ENCODE data around the gene CCDC197.

CCDC197 gene

GRCh38 chr14:94027566-94028449 is 30.7 kb downstream of the CCDC197 start:
- DNase-seq = no peak

GRCh38 chr14:94028450-94028826 is 31.3 kb downstream of the CCDC197 start:
- no peak for DNase-seq

GRCh38 chr14:94029265-94029664 is 32.2 kb downstream of the CCDC197 start:
- no peak for DNase-seq

GRCh38 chr14:94029671-94030203 is 32.6 kb downstream of the CCDC197 start:
- DNase-seq = no peak

GRCh38 chr14:94030571-94030970 is 33.5 kb downstream of the CCDC197 start:
- DNase-seq = no peak

GRCh38 chr14:94031161-94031882 is 34.2 kb downstream of the CCDC197 start:
- DNase-seq = no peak

- no peak for DNase-seq
These were observed 34.8 kb downstream of the CCDC197 start for GRCh38 chr14:94031883-94032279.

- no peak for DNase-seq
These were observed 37.8 kb downstream of the CCDC197 start for GRCh38 chr14:94034886-94035285.

- peak; percentile 82 for DNase-seq
These were observed 39.4 kb downstream of the CCDC197 start for GRCh38 chr14:94036313-94037167.

GRCh38 chr14:94037954-94038353 is 40.9 kb downstream of the CCDC197 start:
- DNase-seq = no peak

- no peak for DNase-seq
These were observed 41.4 kb downstream of the CCDC197 start for GRCh38 chr14:94038510-94038909.

GRCh38 chr14:94038921-94039629 is 42.0 kb downstream of the CCDC197 start:
- DNase-seq = no peak

- no peak for DNase-seq
These were observed 43.1 kb downstream of the CCDC197 start for GRCh38 chr14:94040247-94040646.

- no peak for DNase-seq
These were observed 43.7 kb downstream of the CCDC197 start for GRCh38 chr14:94040796-94041195.

GRCh38 chr14:94041551-94042346 is 44.6 kb downstream of the CCDC197 start:
- no peak for DNase-seq

GRCh38 chr14:94042433-94043091 is 45.5 kb downstream of the CCDC197 start:
- DNase-seq = no peak

GRCh38 chr14:94043111-94043755 is 46.1 kb downstream of the CCDC197 start:
- no peak for DNase-seq

- DNase-seq = no peak
These were observed 46.8 kb downstream of the CCDC197 start for GRCh38 chr14:94043756-94044475.

- DNase-seq = no peak
These were observed 47.5 kb downstream of the CCDC197 start for GRCh38 chr14:94044476-94045091.
